Mesothelial cell of epicardium (in vitro differentiated cells): ENCODE data around the gene CRY1. TPM values are rescaled to one million over a fixed set of nuclear protein-coding genes. Genes with fewer than 3 reads are reported as not detected.
"Not testable (repeated sequence)": the region's sequence is repeated elsewhere in the genome, so short reads cannot be mapped to it uniquely, and the experiment has no call there.

Experiments used
- DNase-seq, 2 experiments: peaks; one replicate each; pipeline ENCODE4 v3.0.0; 2021; ENCODE audit warnings: low spot score in 2 of 2; ENCODE audit not compliant: unreplicated experiment in 2 of 2
- H3K27ac Mint-ChIP-seq: 2 replicates; pipeline ENCODE4 v1.8.0; 2021; ENCODE audit warnings: mixed read lengths
- H3K27me3 Mint-ChIP-seq: 2 replicates; pipeline ENCODE4 v1.8.0; 2021; ENCODE audit warnings: low read depth, mixed read lengths
- H3K36me3 Mint-ChIP-seq: 2 replicates; pipeline ENCODE4 v1.8.0; 2021; ENCODE audit warnings: mixed read lengths
- H3K4me1 Mint-ChIP-seq: 2 replicates; pipeline ENCODE4 v1.8.0; 2021; ENCODE audit warnings: mixed read lengths
- H3K4me3 Mint-ChIP-seq: 2 replicates; pipeline ENCODE4 v1.8.0; 2021; ENCODE audit warnings: mild to moderate bottlenecking, moderate library complexity, mixed read lengths
- H3K9me3 Mint-ChIP-seq: 2 replicates; pipeline ENCODE4 v1.8.0; 2021; ENCODE audit warnings: mixed read lengths
- total RNA-seq: library from RNA; stranded (reverse); gene quantifications from 3 replicates; pipeline ENCODE4 v1.2.1, GENCODE V29; 2021
- TF ChIP-seq, protein P1 (sequence below): fragments of 200-600 bp; sonication (generic); IDR thresholded peaks from one replicate; pipeline ENCODE4 v1.5.0; 2021; ENCODE audit warnings: antibody characterized with exemption; ENCODE audit not compliant: unreplicated experiment

The CRY1 gene
- total RNA-seq, 1 donor from 2014 or later: 26.5 TPM

DNA sequence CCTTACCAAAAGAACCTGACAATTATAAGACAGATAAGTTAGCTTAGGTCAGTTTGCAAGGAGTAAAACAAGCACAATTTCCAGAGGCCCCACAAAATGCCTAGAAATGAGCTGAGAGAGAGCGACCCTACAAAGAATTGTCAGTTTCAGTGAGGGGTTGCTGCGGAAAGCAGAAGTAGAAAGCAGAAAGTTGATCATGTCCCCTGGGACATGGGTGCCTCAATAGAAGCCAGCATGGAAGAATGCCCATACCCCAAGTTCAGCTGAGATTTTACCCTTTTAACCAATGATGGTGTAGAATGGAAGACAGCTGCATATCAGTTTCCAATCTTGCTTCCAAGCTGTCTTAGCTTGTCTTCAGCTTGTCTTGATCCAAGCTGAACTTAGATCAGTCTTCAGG, 21.8 kb upstream of the CRY1 start:
- peaks cover 8% of the 10 kb centered on the region for H3K4me1 Mint-ChIP-seq
- no peaks in the 10 kb centered on the region for H3K36me3 Mint-ChIP-seq
- peaks cover 19% of the 10 kb centered on the region for H3K27me3 Mint-ChIP-seq
- H3K27ac Mint-ChIP-seq: no peak overlapping the region
- DNase-seq: no peak
- TF ChIP-seq, protein P1, sequence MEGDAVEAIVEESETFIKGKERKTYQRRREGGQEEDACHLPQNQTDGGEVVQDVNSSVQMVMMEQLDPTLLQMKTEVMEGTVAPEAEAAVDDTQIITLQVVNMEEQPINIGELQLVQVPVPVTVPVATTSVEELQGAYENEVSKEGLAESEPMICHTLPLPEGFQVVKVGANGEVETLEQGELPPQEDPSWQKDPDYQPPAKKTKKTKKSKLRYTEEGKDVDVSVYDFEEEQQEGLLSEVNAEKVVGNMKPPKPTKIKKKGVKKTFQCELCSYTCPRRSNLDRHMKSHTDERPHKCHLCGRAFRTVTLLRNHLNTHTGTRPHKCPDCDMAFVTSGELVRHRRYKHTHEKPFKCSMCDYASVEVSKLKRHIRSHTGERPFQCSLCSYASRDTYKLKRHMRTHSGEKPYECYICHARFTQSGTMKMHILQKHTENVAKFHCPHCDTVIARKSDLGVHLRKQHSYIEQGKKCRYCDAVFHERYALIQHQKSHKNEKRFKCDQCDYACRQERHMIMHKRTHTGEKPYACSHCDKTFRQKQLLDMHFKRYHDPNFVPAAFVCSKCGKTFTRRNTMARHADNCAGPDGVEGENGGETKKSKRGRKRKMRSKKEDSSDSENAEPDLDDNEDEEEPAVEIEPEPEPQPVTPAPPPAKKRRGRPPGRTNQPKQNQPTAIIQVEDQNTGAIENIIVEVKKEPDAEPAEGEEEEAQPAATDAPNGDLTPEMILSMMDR: no peak
- H3K9me3 Mint-ChIP-seq: no peaks in the 10 kb centered on the region
- no peak overlapping the region for H3K4me3 Mint-ChIP-seq

DNA sequence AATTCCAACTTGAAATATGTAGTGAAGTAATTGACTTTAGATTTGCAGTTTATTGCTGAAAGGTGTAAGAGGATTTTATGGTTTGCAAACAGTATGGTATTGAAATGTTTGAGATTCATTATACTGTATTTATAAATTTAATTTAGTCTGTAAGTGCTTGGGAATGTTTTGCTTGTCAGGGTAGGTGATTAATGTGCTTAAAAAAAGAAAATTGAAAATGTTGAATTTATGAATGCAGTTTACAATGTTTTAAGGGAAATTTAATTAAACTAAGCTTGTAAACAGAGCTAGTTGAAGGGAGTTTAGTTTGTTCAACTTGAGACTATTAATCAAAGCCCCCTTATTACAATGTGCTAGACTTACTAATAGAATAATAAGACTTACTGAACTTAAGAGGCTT, 18.0 kb upstream of the CRY1 start:
- Mint-ChIP-seq H3K4me3 (no peak overlapping the region), H3K9me3 (no peaks in the 10 kb centered on the region), H3K36me3 (no peaks in the 10 kb centered on the region), H3K4me1 (peaks cover 8% of the 10 kb centered on the region), H3K27ac (no peak overlapping the region), H3K27me3 (peaks cover 13% of the 10 kb centered on the region)
- no peak for DNase-seq
- TF ChIP-seq, protein P1: no peak

DNA sequence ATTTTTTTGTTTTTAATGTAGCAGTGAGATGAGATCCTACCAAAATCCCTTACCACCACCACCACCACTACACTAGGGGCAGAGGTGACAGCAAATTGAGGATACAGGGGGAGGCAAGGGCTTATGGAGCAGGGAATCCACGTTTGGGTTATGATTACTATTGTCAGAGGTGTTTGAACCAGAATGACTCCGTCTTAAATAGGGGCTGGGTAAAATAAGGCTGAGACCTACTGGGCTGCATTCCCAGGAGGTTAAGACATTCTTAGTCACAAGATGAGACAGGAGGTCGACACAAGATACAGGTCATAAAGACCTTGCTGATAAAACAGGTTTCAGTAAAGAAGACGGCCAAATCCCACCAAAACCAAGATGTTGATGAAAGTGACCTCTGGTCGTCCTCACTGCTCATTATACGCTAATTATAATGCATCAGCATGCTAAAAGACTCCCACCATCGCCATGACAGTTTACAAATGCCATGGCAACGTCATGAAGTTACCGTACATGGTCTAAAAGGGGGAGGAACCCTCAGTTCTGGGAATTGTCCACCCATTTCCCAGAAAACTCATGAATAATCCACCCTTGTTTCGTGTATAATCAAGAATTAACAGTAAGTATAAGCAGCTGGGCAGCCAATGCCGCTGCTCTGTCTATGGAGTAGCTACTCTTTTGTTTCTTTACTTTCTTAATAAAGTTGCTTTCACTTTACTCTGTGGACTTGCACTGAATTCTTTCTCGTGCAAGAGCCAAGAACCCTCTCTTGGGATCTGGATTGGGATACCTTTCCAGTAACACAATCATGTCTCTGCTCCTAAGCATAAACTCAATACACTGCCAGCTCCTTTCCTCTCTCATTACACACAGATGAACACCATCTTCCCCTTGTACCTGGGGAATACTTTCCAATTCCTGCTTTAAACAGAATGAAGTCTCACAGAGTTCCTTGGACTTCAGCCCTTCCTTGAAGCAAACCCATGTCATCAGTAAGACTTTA, 16.7 kb upstream of the CRY1 start:
- H3K9me3 Mint-ChIP-seq: no peaks in the 10 kb centered on the region
- H3K27ac Mint-ChIP-seq: no peak overlapping the region
- H3K27me3 Mint-ChIP-seq: peaks cover 12% of the 10 kb centered on the region
- peaks cover 8% of the 10 kb centered on the region for H3K4me1 Mint-ChIP-seq
- no peaks in the 10 kb centered on the region for H3K36me3 Mint-ChIP-seq
- no peak overlapping the region for H3K4me3 Mint-ChIP-seq
- no peak for DNase-seq
- TF ChIP-seq, protein P1: no peak

DNA sequence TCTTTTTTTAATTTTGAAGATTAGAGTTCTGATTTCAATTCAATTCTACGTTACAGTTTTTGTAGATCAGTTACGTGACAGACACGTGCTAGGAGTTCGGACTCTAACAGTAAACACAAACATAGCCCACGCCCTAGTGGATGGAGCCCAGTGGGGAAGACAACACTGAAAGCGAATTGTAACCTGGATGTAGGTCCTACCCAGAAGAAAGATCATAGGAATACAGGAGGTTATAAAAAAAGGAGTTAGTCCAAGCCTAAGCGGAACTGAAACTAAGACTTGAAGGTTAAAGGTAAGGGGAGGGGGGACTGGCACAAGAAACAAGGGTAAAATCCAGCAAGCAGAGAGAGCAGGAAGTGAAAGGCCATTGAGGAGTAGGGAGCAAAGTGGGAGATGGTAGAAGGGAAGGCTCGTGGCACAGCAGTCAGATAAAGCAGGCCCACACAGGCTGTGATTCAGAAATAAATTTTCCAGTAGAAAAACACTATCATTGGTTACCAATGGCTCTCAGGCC, 15.7 kb upstream of the CRY1 start:
- Mint-ChIP-seq H3K36me3 (no peaks in the 10 kb centered on the region), H3K4me1 (peaks cover 8% of the 10 kb centered on the region), H3K9me3 (no peaks in the 10 kb centered on the region), H3K27me3 (peaks cover 10% of the 10 kb centered on the region), H3K4me3 (no peak overlapping the region), H3K27ac (no peak overlapping the region)
- TF ChIP-seq, protein P1: no peak
- DNase-seq: no peak

DNA sequence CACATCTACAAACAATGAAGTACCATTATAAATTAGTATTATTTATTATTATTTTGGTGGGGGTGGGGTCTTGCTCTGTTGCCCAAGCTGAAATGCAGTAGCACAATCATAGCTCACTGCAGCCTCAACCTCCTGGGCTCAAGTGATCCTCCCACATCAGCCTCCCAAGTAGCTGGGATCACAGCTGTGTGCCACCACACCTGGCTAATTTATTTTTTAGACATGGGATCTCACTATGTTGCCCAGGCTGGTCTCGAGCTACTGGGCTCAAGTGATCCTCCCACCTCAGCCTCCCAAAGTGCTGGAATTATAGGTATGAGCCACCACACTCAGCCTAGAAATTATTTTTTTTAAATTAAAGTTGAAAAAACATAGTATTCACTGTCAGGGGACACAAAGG, 15.0 kb upstream of the CRY1 start:
- H3K4me1 Mint-ChIP-seq, H3K4me3 Mint-ChIP-seq: not testable (repeated sequence)

DNA sequence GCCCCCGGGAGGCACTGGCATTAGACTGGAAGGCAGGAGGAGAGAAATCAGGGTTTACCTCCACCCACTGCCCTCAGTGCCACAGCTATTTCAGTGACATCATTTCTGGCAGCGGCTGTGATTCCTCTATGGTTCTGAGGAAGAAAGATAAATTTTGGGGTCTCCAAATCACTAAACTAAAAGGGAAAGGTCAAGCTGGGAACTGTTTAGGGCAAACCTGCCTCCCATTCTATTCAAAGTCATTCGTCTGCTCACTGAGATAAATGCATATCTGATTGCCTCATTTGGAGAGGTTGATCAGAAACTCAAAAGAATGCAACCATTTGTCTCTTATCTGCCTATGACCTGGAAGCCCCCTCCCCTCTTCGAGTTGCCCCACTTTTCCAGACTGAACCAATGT, 14.0 kb upstream of the CRY1 start:
- Mint-ChIP-seq H3K4me3 (no peak overlapping the region), H3K36me3 (no peaks in the 10 kb centered on the region), H3K4me1 (peaks cover 8% of the 10 kb centered on the region), H3K9me3 (no peaks in the 10 kb centered on the region), H3K27me3 (peaks cover 9% of the 10 kb centered on the region), H3K27ac (no peak overlapping the region)
- no peak for DNase-seq
- TF ChIP-seq, protein P1: no peak

More for the DNA sequence above, 15.0 kb upstream of the CRY1 start:
- DNase-seq, H3K9me3 Mint-ChIP-seq, H3K36me3 Mint-ChIP-seq, H3K27ac Mint-ChIP-seq, H3K27me3 Mint-ChIP-seq: not testable (repeated sequence)
